Lung (tissue), 12 donors: ENCODE data around the gene TIFAB. TPM values are rescaled to one million over a fixed set of nuclear protein-coding genes. Genes with fewer than 3 reads are reported as not detected.

Experiments
- ATAC-seq: fragments of 200-7000 bp; cut with Tn5 transposase; one replicate; pipeline ENCODE4 v1.9.1; 2020; ENCODE audit warnings: moderate number of reproducible peaks; ENCODE audit not compliant: insufficient read depth, low FRiP score
- DNase-seq, 3 donors: peaks; one replicate each; pipeline ENCODE4 v3.0.0-alpha.2; 2013 to 2017
- H3K27ac ChIP-seq, 2 donors: one replicate each; pipeline ENCODE4 v1.5.1; 2013; ENCODE audit warnings: mild to moderate bottlenecking in 2 of 2, moderate library complexity in 2 of 2, control low read depth in 1 of 2, inconsistent platforms in 1 of 2, low read depth in 1 of 2, low read length in 1 of 2
- H3K27me3 ChIP-seq, 3 donors: one replicate each; pipeline ENCODE4 v1.5.1; 2013; ENCODE audit warnings: low read length in 2 of 3; ENCODE audit not compliant: control insufficient read depth in 3 of 3, insufficient read depth in 3 of 3
- H3K36me3 ChIP-seq, 4 donors: one replicate each; pipeline ENCODE4 v1.5.1; 2013; ENCODE audit warnings: low read length in 4 of 4, mild to moderate bottlenecking in 1 of 4, moderate library complexity in 1 of 4; ENCODE audit not compliant: control insufficient read depth in 4 of 4, insufficient read depth in 4 of 4
- H3K4me1 ChIP-seq, 5 donors: one replicate each; pipeline ENCODE4 v1.5.1; 2013; ENCODE audit warnings: low read length in 5 of 5, mild to moderate bottlenecking in 2 of 5, moderate library complexity in 1 of 5; ENCODE audit not compliant: control insufficient read depth in 5 of 5, insufficient read depth in 5 of 5
- H3K4me3 ChIP-seq: one replicate; pipeline ENCODE4 v1.5.1; 2013; ENCODE audit warnings: mild to moderate bottlenecking, control low read depth, moderate library complexity
- H3K9ac ChIP-seq, 2 donors: one replicate each; pipeline ENCODE4 v1.5.1; 2013; ENCODE audit warnings: low read length in 2 of 2, control low read depth in 1 of 2; ENCODE audit not compliant: insufficient read depth in 1 of 2
- H3K9me3 ChIP-seq, 4 donors: one replicate each; pipeline ENCODE4 v1.5.1; 2013; ENCODE audit warnings: low read length in 3 of 4, mild to moderate bottlenecking in 1 of 4, moderate library complexity in 1 of 4; ENCODE audit not compliant: control insufficient read depth in 4 of 4, insufficient read depth in 3 of 4
- WGBS, 2 donors: extraction: QIAGEN DNeasy Blood & Tissue Kit; methylation state at CpG; one replicate each; pipeline ENCODE4 v1.1.7; 2013; 5-methylcytosine and 5-hydroxymethylcytosine counted together
- polyA plus RNA-seq, 2 donors: library from polyadenylated mRNA; stranded (reverse); fragments of 200-250 nt; gene quantifications; one replicate each; pipeline ENCODE4 v1.2.1, GENCODE V29; 2013
- total RNA-seq, 2 donors: library from RNA; depleted of rRNA in 1 of 2; stranded (reverse); fragments of >200 nt in 1 of 2; gene quantifications; one replicate each; pipeline ENCODE4 v1.2.1, GENCODE V29; 2014 to 2021
- TF ChIP-seq, protein P1 (sequence below): IDR thresholded peaks from 2 replicates; pipeline ENCODE4 v1.5.1; 2012; ENCODE audit warnings: mild to moderate bottlenecking; ENCODE audit errors: control extremely low read depth, extremely low read depth
- donor health status: control.
- donor health status: control.
- donor health status: Bipolar disorder and iron deficiency.
- donor health status: healthy.
- donor health status: DM: yes; HTN: yes; CAD: no.

The TIFAB gene
- total and polyA plus RNA-seq, 4 donors: 0.15 to 0.88 (median 0.35) TPM

DNA sequence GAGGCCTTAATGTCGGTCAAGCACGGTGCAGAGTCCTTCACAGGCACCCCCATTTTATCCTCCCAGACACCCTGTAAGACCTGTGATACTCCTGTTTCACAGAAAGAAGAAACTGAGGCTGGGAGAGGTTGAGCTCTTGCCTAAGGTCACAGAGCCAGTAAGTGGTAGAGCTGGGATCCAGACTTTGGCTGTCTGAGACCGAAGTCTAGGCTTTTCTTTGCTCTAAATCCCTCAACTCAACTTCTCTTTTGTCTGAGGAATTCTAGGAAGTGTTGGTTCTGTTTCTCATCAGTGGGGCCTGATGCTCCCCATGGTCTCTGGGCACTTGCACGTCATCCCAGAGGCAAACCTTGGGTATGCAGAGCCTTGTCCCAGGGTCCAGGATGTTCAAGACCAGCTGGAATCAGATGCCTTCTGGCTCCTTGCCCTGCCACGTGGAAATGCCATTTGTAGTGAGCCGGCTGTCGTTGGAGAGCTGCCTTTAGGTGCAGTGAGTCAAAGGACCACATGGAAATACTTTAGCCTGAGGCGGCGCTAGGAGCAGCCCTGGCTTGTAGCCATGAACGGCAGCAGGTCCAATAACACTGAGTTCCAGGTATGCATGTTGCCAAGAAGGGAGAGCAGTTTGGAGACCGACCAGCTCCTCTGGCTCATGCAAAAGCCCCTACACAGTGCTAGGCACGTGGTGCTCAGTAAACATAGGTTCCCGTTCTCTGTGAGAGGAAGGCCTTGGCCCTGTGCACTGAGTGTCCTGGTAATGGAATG is 14.2 kb downstream of the TIFAB start:
- H3K36me3 ChIP-seq: no peaks in the 10 kb centered on the region
- peak; percentile 79 to 80 (median 80) for DNase-seq
- peak; percentile 15 for ATAC-seq
- no peaks in the 10 kb centered on the region for H3K9me3 ChIP-seq
- 49 to 63% methylated on average over 13 of the region's 13 CpGs for WGBS, 2 donors
- peak overlapping the region in 1 of 2 donors; percentile 62 for H3K27ac ChIP-seq
- peaks cover 0 to 96% (median 67%) of the 10 kb centered on the region in 5 donors for H3K4me1 ChIP-seq
- no peaks in the 10 kb centered on the region for H3K27me3 ChIP-seq
- H3K4me3 ChIP-seq: no peak overlapping the region
- TF ChIP-seq, protein P1, sequence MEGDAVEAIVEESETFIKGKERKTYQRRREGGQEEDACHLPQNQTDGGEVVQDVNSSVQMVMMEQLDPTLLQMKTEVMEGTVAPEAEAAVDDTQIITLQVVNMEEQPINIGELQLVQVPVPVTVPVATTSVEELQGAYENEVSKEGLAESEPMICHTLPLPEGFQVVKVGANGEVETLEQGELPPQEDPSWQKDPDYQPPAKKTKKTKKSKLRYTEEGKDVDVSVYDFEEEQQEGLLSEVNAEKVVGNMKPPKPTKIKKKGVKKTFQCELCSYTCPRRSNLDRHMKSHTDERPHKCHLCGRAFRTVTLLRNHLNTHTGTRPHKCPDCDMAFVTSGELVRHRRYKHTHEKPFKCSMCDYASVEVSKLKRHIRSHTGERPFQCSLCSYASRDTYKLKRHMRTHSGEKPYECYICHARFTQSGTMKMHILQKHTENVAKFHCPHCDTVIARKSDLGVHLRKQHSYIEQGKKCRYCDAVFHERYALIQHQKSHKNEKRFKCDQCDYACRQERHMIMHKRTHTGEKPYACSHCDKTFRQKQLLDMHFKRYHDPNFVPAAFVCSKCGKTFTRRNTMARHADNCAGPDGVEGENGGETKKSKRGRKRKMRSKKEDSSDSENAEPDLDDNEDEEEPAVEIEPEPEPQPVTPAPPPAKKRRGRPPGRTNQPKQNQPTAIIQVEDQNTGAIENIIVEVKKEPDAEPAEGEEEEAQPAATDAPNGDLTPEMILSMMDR: no peak
- no peak overlapping the region for H3K9ac ChIP-seq

DNA sequence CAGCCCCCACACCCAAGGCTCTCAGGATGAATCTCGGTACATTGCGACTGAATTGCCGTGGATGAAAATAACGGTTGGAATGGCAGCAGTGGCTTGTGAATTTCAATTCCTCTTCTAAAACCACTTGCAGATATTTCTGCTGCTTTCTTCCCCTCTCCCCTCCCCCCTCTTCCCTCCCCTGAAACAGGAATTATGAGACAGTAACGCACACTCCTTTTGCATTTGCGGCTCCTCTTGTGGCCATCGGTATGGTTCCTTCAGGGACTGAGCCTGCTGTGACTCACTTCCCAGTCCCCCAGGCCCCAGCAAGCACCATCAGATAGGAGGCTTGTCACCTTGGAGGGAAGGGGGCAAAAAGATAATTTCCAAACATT is 14.7 kb downstream of the TIFAB start:
- Histone ChIP-seq H3K4me3 (no peak overlapping the region), H3K27me3 (no peaks in the 10 kb centered on the region), H3K4me1 (peaks cover 0 to 96% (median 63%) of the 10 kb centered on the region in 5 donors), H3K9me3 (no peaks in the 10 kb centered on the region), H3K9ac (no peak overlapping the region), H3K27ac (peak overlapping the region in 1 of 2 donors; percentile 62), H3K36me3 (no peaks in the 10 kb centered on the region)
- TF ChIP-seq, protein P1: no peak
- DNase-seq (no peak), ATAC-seq (no peak)
- 20 to 54% methylated on average over 7 of the region's 7 CpGs for WGBS, 2 donors

DNA sequence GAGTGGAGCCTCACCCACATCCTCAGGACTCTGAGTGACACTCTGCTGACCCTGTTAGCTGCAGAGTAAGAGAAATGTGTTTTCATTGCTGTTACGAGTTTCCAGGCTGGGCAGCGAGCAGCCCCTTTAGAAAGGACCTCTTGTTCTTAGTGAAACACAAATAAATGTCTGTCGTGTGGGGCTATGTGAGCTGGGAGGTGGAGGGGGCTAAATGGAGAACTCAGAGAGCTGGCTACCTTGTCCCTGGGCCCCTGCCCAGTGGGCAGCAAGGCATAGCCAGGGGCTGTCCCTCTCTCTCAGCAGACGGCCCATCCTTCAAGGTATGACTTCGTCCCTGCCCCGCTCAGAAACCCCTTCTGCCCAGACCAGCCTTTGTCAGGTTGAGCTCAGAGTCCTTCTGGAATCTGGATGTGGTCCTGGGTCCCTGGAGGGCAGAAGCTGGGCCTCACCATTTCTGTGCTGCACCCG is 15.2 kb downstream of the TIFAB start:
- Histone ChIP-seq H3K4me3 (no peak overlapping the region), H3K4me1 (peaks cover 0 to 92% (median 59%) of the 10 kb centered on the region in 5 donors), H3K9me3 (no peaks in the 10 kb centered on the region), H3K27me3 (no peaks in the 10 kb centered on the region), H3K36me3 (no peaks in the 10 kb centered on the region), H3K27ac (peak overlapping the region in 1 of 2 donors; percentile 42), H3K9ac (no peak overlapping the region)
- TF ChIP-seq, protein P1: no peak
- ATAC-seq: no peak
- no peak for DNase-seq
- WGBS, 2 donors: 48 to 58% methylated on average over 7 of the region's 7 CpGs
